GM18511 (cell line): Measurements from ENCODE around the gene SVBP.

ENCODE experiments used
- ATAC-seq: cut with Tn5 transposase; IDR thresholded peaks from one replicate; pipeline ENCODE4 v1.9.1; 2021; ENCODE audit warnings: mild to moderate bottlenecking, moderate library complexity; ENCODE audit not compliant: unreplicated experiment

SVBP gene

GRCh38 chr1:42765832-42766740, 51.1 kb downstream of the SVBP start:
- peak; percentile 34 for ATAC-seq

- no peak for ATAC-seq
These were observed 51.9 kb downstream of the SVBP start for GRCh38 chr1:42765269-42765668.

GRCh38 chr1:42762269-42762668, 54.9 kb downstream of the SVBP start:
- no peak for ATAC-seq

- no peak for ATAC-seq
These were observed 55.6 kb downstream of the SVBP start for GRCh38 chr1:42761567-42761966.

GRCh38 chr1:42759114-42759513, 58.1 kb downstream of the SVBP start:
- no peak for ATAC-seq

- no peak for ATAC-seq
These were observed 58.6 kb downstream of the SVBP start for GRCh38 chr1:42758641-42759040.

GRCh38 chr1:42757892-42758275, 59.3 kb downstream of the SVBP start:
- ATAC-seq: no peak
